Mesothelial cell of epicardium (in vitro differentiated cells): ENCODE measurements around the gene KYAT1. TPM values are rescaled to one million over a fixed set of nuclear protein-coding genes. Genes with fewer than 3 reads are reported as not detected.

ENCODE experiments used
- DNase-seq, 2 experiments: peaks; one replicate each; pipeline ENCODE4 v3.0.0; 2021; ENCODE audit warnings: low spot score in 2 of 2; ENCODE audit not compliant: unreplicated experiment in 2 of 2
- H3K27ac Mint-ChIP-seq: 2 replicates; pipeline ENCODE4 v1.8.0; 2021; ENCODE audit warnings: mixed read lengths
- H3K27me3 Mint-ChIP-seq: 2 replicates; pipeline ENCODE4 v1.8.0; 2021; ENCODE audit warnings: low read depth, mixed read lengths
- H3K36me3 Mint-ChIP-seq: 2 replicates; pipeline ENCODE4 v1.8.0; 2021; ENCODE audit warnings: mixed read lengths
- H3K4me1 Mint-ChIP-seq: 2 replicates; pipeline ENCODE4 v1.8.0; 2021; ENCODE audit warnings: mixed read lengths
- H3K4me3 Mint-ChIP-seq: 2 replicates; pipeline ENCODE4 v1.8.0; 2021; ENCODE audit warnings: mild to moderate bottlenecking, moderate library complexity, mixed read lengths
- H3K9me3 Mint-ChIP-seq: 2 replicates; pipeline ENCODE4 v1.8.0; 2021; ENCODE audit warnings: mixed read lengths
- total RNA-seq: library from RNA; stranded (reverse); gene quantifications from 3 replicates; pipeline ENCODE4 v1.2.1, GENCODE V29; 2021
- TF ChIP-seq, protein P1 (sequence below): fragments of 200-600 bp; sonication (generic); IDR thresholded peaks from one replicate; pipeline ENCODE4 v1.5.0; 2021; ENCODE audit warnings: antibody characterized with exemption; ENCODE audit not compliant: unreplicated experiment

Gene KYAT1
- total RNA-seq, 1 donor from 2014 or later = 9.2 TPM

DNA sequence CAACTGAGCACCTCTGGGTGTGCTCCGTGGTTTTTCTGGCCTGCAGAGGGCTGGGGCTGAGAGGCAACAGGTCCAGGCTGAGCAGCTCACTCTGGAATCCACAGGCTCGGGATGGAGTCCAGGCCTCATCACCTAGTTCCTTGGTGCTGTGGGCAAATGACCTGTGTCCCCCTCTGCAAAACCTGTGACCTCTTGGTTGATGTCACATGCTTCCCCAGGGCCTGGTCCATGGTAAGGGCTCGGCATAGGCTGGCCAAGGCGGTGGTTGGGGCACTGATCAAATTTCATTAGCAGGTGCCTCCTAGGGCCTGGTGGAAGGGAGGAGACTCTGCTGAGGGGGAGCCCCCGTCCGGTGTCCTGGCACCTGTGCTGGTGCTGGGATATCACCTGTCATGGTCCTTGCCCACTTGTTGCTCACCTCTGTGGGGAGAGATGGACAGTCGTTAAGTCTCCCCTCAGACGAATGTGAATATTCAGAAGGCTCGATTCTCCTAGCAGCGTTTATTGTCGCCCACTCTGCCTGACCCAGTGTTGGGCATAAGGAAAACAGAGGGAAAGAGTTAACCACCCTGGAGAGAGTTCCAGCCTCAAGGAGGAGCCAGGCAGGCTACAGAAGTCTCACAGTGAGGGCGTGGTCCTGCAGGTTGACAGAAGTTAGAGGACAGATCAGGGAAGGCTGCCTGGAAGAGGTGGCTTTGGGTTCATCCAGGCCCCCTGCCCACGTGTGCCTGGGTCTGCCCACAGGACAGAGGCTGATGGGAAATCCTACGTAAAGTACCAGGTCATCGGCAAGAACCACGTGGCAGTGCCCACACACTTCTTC lies 60.0 kb downstream of the KYAT1 start:
- H3K4me1 Mint-ChIP-seq = peaks cover 3% of the 10 kb centered on the region
- H3K27ac Mint-ChIP-seq = no peak overlapping the region
- no peaks in the 10 kb centered on the region for H3K9me3 Mint-ChIP-seq
- H3K4me3 Mint-ChIP-seq = no peak overlapping the region
- H3K27me3 Mint-ChIP-seq = no peaks in the 10 kb centered on the region
- DNase-seq = no peak
- TF ChIP-seq, protein P1, sequence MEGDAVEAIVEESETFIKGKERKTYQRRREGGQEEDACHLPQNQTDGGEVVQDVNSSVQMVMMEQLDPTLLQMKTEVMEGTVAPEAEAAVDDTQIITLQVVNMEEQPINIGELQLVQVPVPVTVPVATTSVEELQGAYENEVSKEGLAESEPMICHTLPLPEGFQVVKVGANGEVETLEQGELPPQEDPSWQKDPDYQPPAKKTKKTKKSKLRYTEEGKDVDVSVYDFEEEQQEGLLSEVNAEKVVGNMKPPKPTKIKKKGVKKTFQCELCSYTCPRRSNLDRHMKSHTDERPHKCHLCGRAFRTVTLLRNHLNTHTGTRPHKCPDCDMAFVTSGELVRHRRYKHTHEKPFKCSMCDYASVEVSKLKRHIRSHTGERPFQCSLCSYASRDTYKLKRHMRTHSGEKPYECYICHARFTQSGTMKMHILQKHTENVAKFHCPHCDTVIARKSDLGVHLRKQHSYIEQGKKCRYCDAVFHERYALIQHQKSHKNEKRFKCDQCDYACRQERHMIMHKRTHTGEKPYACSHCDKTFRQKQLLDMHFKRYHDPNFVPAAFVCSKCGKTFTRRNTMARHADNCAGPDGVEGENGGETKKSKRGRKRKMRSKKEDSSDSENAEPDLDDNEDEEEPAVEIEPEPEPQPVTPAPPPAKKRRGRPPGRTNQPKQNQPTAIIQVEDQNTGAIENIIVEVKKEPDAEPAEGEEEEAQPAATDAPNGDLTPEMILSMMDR = no peak
- H3K36me3 Mint-ChIP-seq = peaks cover 10% of the 10 kb centered on the region

- no peaks in the 10 kb centered on the region for H3K27me3 Mint-ChIP-seq
- no peaks in the 10 kb centered on the region for H3K9me3 Mint-ChIP-seq
- no peak overlapping the region for H3K4me3 Mint-ChIP-seq
- no peak overlapping the region for H3K27ac Mint-ChIP-seq
- H3K4me1 Mint-ChIP-seq = peaks cover 3% of the 10 kb centered on the region
- TF ChIP-seq, protein P1 = no peak
- H3K36me3 Mint-ChIP-seq = peaks cover 10% of the 10 kb centered on the region
- DNase-seq = no peak
Measured at GRCh38 chr9:128820665-128821583, 60.8 kb downstream of the KYAT1 start.

GRCh38 chr9:128819716-128820664 lies 61.8 kb downstream of the KYAT1 start:
- Mint-ChIP-seq H3K4me3 (peak overlapping the region; percentile 73), H3K9me3 (no peaks in the 10 kb centered on the region), H3K27ac (no peak overlapping the region), H3K27me3 (no peaks in the 10 kb centered on the region), H3K4me1 (peaks cover 3% of the 10 kb centered on the region), H3K36me3 (peaks cover 10% of the 10 kb centered on the region)
- TF ChIP-seq, protein P1 = no peak
- DNase-seq = no peak

DNA sequence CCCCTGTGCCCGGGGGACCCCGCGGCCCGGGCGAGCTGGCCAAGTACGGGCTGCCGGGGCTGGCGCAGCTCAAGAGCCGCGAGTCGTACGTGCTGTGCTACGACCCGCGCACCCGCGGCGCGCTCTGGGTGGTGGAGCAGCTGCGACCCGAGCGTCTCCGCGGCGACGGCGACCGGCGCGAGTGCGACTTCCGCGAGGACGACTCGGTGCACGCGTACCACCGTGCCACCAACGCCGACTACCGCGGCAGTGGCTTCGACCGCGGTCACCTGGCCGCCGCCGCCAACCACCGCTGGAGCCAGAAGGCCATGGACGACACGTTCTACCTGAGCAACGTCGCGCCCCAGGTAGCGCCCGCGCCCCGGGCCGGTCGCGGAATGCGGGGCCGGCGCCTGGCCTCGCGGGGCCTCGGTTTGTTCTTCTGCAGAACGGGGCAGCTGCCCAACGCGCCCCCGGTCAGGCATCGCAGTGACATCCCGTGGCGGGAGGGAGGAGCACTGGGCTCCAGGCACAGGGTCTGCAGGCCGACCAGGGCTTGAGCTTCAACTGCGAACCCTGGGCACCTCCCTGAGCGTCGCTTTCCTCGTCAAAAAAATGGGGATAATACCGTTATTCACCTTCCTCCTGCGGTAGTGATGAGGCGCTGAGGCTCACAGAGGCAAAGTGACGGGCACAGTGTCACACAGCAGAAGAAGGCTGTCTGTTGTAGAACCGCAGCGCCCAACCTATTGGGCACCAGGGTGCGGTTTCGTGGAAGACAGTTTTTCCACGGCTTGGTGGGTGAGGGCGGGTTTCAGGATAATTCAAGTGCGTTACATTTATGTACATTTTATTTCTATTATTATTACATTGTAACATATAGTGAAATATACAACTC lies 62.7 kb downstream of the KYAT1 start:
- H3K4me1 Mint-ChIP-seq = peaks cover 3% of the 10 kb centered on the region
- H3K4me3 Mint-ChIP-seq = peak overlapping the region; percentile 73
- H3K27ac Mint-ChIP-seq = no peak overlapping the region
- H3K36me3 Mint-ChIP-seq = peaks cover 10% of the 10 kb centered on the region
- peak in 1 of 2 experiments; percentile 52 for DNase-seq
- TF ChIP-seq, protein P1 = no peak
- no peaks in the 10 kb centered on the region for H3K9me3 Mint-ChIP-seq
- H3K27me3 Mint-ChIP-seq = no peaks in the 10 kb centered on the region
